ENCODE results near the gene VPS26C. TPM values are rescaled to one million over a fixed set of nuclear protein-coding genes. Genes with fewer than 3 reads are reported as not detected.

Gene VPS26C
- total and polyA plus RNA-seq, 2 of the 13 experiments (the other 11 are each of a cell fraction or from before 2014, with no cell fraction given), result 30.3 to 39.7 TPM

DNA sequence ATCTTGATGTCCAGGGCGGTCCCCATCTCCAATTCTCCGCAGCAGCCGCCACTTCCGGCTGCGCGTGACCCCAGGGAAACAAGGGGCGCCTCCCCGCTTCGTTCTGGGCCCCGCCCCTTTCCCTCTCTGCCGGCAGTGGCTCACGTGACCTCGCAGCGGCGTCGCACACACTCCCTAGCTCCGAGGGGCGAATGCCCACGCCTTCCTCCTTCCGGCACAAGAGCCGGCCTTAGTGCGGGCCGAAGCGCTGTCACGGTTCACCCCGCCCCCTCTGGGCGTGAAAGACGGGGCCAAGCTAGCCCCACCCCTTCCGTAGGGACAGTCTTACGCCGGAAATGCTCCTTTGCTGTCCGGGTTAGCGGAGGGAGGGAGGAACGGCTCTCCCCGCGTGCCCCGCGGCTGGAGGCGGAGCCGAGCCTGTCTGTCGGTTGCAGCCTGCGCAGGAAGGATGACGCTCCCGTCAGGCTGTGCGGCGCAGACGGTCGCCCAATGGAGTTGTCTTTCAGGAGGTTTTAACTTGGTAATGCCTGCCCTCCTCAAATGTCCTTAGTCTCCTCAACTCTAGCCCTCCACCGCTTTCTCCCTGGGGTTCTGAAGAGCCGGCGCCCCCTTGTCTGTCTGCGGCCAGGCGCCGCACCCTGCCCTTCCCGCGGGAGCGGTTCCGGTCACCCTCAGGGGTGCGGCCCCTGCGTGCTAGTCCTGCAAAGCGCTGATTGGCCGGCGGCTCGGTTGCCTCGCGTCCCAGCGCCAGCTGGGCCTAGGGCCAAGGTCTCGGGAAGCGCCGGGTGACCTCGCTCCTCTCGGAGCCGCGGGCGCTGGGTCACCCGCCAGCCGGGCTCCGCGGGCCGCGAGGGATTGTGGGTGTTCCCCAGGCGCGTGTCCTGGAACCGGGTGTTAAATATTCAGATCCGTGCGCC, at the start of gene VPS26C (continued):
- no peak; the same call in 1 of the 2 replicates for TF ChIP-seq PITX1 (CRISPR knock-in tag; IDR thresholded peaks at IDR 0.05)
- TF ChIP-seq, protein P1, sequence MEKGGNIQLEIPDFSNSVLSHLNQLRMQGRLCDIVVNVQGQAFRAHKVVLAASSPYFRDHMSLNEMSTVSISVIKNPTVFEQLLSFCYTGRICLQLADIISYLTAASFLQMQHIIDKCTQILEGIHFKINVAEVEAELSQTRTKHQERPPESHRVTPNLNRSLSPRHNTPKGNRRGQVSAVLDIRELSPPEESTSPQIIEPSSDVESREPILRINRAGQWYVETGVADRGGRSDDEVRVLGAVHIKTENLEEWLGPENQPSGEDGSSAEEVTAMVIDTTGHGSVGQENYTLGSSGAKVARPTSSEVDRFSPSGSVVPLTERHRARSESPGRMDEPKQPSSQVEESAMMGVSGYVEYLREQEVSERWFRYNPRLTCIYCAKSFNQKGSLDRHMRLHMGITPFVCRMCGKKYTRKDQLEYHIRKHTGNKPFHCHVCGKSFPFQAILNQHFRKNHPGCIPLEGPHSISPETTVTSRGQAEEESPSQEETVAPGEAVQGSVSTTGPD (CRISPR knock-in tag; IDR thresholded peaks at IDR 0.05), result no peak
- TF ChIP-seq, protein P2, sequence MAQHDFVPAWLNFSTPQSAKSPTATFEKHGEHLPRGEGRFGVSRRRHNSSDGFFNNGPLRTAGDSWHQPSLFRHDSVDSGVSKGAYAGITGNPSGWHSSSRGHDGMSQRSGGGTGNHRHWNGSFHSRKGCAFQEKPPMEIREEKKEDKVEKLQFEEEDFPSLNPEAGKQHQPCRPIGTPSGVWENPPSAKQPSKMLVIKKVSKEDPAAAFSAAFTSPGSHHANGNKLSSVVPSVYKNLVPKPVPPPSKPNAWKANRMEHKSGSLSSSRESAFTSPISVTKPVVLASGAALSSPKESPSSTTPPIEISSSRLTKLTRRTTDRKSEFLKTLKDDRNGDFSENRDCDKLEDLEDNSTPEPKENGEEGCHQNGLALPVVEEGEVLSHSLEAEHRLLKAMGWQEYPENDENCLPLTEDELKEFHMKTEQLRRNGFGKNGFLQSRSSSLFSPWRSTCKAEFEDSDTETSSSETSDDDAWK (CRISPR knock-in tag; IDR thresholded peaks at IDR 0.05), result no peak
- TF ChIP-seq ATAD3A (CRISPR knock-in tag; IDR thresholded peaks at IDR 0.05), result no peak
- TF ChIP-seq, protein P3, sequence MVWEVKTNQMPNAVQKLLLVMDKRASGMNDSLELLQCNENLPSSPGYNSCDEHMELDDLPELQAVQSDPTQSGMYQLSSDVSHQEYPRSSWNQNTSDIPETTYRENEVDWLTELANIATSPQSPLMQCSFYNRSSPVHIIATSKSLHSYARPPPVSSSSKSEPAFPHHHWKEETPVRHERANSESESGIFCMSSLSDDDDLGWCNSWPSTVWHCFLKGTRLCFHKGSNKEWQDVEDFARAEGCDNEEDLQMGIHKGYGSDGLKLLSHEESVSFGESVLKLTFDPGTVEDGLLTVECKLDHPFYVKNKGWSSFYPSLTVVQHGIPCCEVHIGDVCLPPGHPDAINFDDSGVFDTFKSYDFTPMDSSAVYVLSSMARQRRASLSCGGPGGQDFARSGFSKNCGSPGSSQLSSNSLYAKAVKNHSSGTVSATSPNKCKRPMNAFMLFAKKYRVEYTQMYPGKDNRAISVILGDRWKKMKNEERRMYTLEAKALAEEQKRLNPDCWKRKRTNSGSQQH (CRISPR knock-in tag; IDR thresholded peaks at IDR 0.05; ENCODE audit: low read depth), result 0 out of 2 replicates have a peak, but pooled peaks have one; percentile 67
- TF ChIP-seq MXD4 (CRISPR knock-in tag; IDR thresholded peaks at IDR 0.05), result peak; percentile 66
- TF ChIP-seq ATRX (CRISPR knock-in tag; IDR thresholded peaks at IDR 0.05; ENCODE audit: borderline replicate concordance), result no peak
- no peak for TF ChIP-seq THYN1 (CRISPR knock-in tag; IDR thresholded peaks at IDR 0.05; ENCODE audit: borderline replicate concordance, low read depth)
- peak; percentile 84 for TF ChIP-seq ZFY (CRISPR knock-in tag; IDR thresholded peaks at IDR 0.05)
- no peak for TF ChIP-seq ZNF816 (CRISPR knock-in tag; IDR thresholded peaks at IDR 0.05; ENCODE audit: borderline replicate concordance)
- TF ChIP-seq, protein P4, sequence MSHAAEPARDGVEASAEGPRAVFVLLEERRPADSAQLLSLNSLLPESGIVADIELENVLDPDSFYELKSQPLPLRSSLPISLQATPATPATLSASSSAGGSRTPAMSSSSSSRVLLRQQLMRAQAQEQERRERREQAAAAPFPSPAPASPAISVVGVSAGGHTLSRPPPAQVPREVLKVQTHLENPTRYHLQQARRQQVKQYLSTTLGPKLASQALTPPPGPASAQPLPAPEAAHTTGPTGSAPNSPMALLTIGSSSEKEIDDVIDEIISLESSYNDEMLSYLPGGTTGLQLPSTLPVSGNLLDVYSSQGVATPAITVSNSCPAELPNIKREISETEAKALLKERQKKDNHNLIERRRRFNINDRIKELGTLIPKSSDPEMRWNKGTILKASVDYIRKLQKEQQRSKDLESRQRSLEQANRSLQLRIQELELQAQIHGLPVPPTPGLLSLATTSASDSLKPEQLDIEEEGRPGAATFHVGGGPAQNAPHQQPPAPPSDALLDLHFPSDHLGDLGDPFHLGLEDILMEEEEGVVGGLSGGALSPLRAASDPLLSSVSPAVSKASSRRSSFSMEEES (CRISPR knock-in tag; IDR thresholded peaks at IDR 0.05), result peak; percentile 89
- peak; percentile 67; the same call in 1 of the 2 replicates for TF ChIP-seq POLR2AphosphoS5 (IDR thresholded peaks at IDR 0.05; ENCODE audit: low read depth, low read length)
- TF ChIP-seq, protein P5, sequence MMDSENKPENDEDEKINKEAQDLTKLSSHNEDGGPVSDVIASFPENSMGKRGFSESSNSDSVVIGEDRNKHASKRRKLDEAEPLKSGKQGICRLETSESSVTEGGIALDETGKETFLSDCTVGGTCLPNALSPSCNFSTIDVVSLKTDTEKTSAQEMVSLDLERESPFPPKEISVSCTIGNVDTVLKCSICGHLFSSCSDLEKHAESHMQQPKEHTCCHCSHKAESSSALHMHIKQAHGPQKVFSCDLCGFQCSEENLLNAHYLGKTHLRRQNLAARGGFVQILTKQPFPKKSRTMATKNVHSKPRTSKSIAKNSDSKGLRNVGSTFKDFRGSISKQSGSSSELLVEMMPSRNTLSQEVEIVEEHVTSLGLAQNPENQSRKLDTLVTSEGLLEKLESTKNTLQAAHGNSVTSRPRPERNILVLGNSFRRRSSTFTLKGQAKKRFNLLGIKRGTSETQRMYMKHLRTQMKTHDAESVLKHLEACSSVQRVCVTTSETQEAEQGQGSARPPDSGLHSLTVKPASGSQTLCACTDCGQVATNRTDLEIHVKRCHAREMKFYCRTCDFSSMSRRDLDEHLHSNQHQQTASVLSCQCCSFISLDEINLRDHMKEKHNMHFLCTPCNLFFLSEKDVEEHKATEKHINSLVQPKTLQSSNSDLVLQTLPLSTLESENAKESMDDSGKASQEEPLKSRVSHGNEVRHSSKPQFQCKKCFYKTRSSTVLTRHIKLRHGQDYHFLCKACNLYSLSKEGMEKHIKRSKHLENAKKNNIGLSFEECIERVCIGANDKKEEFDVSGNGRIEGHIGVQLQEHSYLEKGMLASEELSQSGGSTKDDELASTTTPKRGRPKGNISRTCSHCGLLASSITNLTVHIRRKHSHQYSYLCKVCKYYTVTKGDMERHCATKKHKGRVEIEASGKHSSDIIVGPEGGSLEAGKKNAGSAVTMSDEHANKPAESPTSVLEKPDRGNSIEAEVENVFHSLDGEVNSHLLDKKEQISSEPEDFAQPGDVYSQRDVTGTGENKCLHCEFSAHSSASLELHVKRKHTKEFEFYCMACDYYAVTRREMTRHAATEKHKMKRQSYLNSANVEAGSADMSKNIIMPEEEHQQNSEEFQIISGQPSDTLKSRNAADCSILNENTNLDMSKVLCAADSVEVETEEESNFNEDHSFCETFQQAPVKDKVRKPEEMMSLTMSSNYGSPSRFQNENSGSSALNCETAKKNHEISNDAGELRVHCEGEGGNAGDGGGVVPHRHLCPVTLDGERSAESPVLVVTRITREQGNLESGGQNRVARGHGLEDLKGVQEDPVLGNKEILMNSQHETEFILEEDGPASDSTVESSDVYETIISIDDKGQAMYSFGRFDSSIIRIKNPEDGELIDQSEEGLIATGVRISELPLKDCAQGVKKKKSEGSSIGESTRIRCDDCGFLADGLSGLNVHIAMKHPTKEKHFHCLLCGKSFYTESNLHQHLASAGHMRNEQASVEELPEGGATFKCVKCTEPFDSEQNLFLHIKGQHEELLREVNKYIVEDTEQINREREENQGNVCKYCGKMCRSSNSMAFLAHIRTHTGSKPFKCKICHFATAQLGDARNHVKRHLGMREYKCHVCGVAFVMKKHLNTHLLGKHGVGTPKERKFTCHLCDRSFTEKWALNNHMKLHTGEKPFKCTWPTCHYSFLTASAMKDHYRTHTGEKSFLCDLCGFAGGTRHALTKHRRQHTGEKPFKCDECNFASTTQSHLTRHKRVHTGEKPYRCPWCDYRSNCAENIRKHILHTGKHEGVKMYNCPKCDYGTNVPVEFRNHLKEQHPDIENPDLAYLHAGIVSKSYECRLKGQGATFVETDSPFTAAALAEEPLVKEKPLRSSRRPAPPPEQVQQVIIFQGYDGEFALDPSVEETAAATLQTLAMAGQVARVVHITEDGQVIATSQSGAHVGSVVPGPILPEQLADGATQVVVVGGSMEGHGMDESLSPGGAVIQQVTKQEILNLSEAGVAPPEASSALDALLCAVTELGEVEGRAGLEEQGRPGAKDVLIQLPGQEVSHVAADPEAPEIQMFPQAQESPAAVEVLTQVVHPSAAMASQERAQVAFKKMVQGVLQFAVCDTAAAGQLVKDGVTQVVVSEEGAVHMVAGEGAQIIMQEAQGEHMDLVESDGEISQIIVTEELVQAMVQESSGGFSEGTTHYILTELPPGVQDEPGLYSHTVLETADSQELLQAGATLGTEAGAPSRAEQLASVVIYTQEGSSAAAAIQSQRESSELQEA (CRISPR knock-in tag; IDR thresholded peaks at IDR 0.05; ENCODE audit: not compliant biosample characterization), result no peak

Measured in HepG2 (cell line).